ENCODE measurements around the gene EEF1E1. TPM values are rescaled to one million over a fixed set of nuclear protein-coding genes. Genes with fewer than 3 reads are reported as not detected.

The EEF1E1 gene
- total RNA-seq, 2 donors from 2014 or later: 9.8 to 21.7 TPM

DNA sequence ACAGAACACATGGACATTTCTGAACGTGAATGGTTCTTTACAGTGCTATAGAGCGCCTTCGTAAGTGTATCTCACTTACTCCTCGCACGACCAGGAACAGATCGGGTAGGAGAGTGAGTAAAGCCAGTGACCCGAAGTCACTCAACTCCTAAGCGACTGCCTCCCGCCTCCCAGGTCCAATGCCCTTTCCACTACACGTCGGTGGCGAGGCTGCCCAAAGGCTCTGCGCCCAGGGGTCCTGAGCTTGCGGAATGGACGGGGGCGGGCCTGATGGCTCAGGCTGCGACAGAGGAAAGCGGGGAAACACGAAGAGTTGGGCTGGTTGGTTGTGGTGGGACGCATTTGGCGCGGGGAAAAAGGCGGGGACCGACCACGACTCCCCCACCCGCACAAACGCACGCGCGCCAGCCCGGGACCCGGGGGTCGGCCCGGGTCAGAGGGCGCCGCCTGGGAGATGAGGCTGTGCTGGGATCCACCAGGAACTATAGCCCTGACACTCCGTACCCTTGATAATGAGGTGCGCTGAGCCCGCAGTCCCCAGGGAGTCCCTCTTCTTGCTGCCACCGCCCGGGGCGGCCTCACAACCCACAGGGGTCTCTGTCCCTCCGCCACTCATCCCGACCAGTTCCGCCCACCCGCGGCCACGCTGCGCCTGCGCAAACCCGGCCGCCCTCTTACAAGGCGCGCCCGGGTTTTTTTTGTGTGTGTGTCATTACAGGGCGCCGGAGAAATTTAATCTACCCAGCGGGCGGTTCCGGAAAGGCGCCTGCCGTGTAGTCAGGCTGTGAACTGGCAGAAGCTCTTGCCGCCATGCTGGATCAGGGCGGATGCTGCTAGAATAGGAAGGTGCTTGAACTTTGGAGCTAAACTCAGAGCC, 38.3 kb downstream of the EEF1E1 start, which contains the start of gene BLOC1S5:
TSS of gene BLOC1S5 (minus strand) at position 629 of the 877 bp plus-strand sequence. CDS start at position 616, 13 bp downstream.
- Histone ChIP-seq H3K4me3 (peak within 1 kb of the TSS; percentile 83), H3K27me3 (no peaks in the 10 kb centered on the region), H3K27ac (peak within 1 kb of the TSS; percentile 85), H3K36me3 (no peaks in the 10 kb centered on the region), H3K4me1 (peaks cover 4% of the 10 kb centered on the region), H3K9ac (ENCODE audit: low read depth in 2 of 2, low read length in 2 of 2) (peak within 1 kb of the TSS; percentile 86 to 93), H3K9me3 (no peaks in the 10 kb centered on the region)
- DNase-seq: peak; percentile 98
- intact Hi-C loops (cut with DNase I): loop anchor here (10.0 kb wide), 1 partner anchor 159 kb away; no protein-coding TSS in a partner anchor
- TF ChIP-seq CTCF (IDR thresholded peaks at IDR 0.05): no peak

DNA sequence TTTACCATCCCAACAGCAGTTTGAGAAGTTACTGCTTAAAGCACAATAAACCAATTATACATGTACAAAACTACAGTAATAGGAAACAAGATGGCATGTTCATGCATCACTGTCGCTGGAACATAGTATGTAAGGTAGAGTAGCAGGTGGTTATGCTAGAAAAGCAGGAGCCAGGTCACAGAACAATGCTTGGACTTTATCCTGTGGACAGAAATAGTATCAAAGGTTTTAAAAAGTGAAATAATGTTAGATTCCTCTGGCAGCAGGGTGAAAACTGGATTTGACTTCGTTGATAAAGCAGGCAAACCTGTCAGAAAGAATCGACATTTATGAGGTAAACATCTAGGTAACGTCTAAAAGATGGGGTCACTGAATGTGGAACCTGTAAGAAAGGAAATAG, 40.6 kb downstream of the EEF1E1 start:
- Histone ChIP-seq H3K9ac (ENCODE audit: low read depth in 2 of 2, low read length in 2 of 2) (no peak overlapping the region), H3K4me1 (peaks cover 4% of the 10 kb centered on the region), H3K9me3 (no peaks in the 10 kb centered on the region), H3K4me3 (no peak overlapping the region), H3K27ac (no peak overlapping the region), H3K36me3 (no peaks in the 10 kb centered on the region), H3K27me3 (no peaks in the 10 kb centered on the region)
- intact Hi-C loops (cut with DNase I): loop anchor here (10.0 kb wide), 1 partner anchor 157 kb away; no protein-coding TSS in a partner anchor
- DNase-seq: no peak
- no peak for TF ChIP-seq CTCF (IDR thresholded peaks at IDR 0.05)

GRCh38 chr6:8060346-8060745, 42.0 kb downstream of the EEF1E1 start:
- Histone ChIP-seq H3K4me3 (no peak overlapping the region), H3K9me3 (no peaks in the 10 kb centered on the region), H3K4me1 (peaks cover 4% of the 10 kb centered on the region), H3K36me3 (no peaks in the 10 kb centered on the region), H3K9ac (ENCODE audit: low read depth in 2 of 2, low read length in 2 of 2) (no peak overlapping the region), H3K27me3 (no peaks in the 10 kb centered on the region), H3K27ac (no peak overlapping the region)
- intact Hi-C loops (cut with DNase I): loop anchor here (10.0 kb wide), 1 partner anchor 156 kb away; no protein-coding TSS in a partner anchor
- no peak for DNase-seq
- no peak for TF ChIP-seq CTCF (IDR thresholded peaks at IDR 0.05)

DNA sequence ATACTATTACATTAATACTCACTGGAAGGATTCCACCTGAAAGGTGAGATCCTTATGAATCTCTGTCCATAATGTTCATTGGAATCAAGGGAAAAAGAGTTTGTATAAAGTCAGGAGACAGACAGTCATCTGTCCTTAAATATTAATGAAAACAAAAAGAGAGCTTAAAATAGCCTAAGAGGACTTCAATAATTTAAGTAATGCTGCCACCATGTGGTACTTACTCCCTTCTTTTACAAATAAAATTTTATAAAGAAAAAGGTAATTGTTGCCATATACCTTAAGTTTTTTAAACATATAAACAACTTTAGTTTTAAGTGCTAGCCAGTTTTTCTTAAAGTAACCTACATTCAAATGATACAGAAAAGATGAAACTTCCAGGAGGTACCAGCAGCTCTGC, 43.2 kb downstream of the EEF1E1 start:
- no peaks in the 10 kb centered on the region for H3K36me3 ChIP-seq
- peak; percentile 23 for TF ChIP-seq CTCF (IDR thresholded peaks at IDR 0.05)
- no peak for DNase-seq

DNA sequence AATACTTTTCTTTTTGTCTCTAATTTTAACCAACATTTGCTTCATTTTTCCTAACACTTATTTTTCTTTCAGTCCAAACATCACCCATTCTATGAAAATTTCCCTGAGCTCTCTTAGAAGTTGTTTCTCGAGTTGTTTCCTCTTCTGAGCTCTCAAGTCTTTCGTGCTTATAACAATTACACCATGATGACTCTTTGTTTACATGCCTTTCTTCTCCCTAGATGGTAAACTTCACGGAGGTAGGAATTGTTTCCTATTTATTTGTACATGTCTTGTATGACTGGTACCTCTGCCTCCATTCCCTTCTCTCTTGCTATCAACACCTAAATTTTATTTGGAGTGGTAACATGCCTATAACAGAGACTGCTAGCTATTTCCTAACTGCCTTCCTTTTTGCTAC, 44.6 kb downstream of the EEF1E1 start:
- TF ChIP-seq CTCF (IDR thresholded peaks at IDR 0.05): no peak
- no peak overlapping the region for H3K4me3 ChIP-seq
- no peak overlapping the region for H3K27ac ChIP-seq
- intact Hi-C loops (cut with DNase I): loop anchor here (10.0 kb wide), 1 partner anchor 333 kb away; the partner anchor contains the start of gene BMP6
- no peaks in the 10 kb centered on the region for H3K9me3 ChIP-seq
- H3K4me1 ChIP-seq: no peaks in the 10 kb centered on the region
- DNase-seq: no peak
- no peaks in the 10 kb centered on the region for H3K36me3 ChIP-seq
- no peaks in the 10 kb centered on the region for H3K27me3 ChIP-seq
- H3K9ac ChIP-seq (ENCODE audit: low read depth in 2 of 2, low read length in 2 of 2): no peak overlapping the region

More for the DNA sequence above, 43.2 kb downstream of the EEF1E1 start:
- Histone ChIP-seq H3K9me3 (no peaks in the 10 kb centered on the region), H3K9ac (ENCODE audit: low read depth in 2 of 2, low read length in 2 of 2) (no peak overlapping the region), H3K27me3 (no peaks in the 10 kb centered on the region), H3K4me3 (no peak overlapping the region), H3K27ac (no peak overlapping the region), H3K4me1 (no peaks in the 10 kb centered on the region)
- intact Hi-C loops (cut with DNase I): loop anchor here (10.0 kb wide), 1 partner anchor 334 kb away; the partner anchor contains the start of gene BMP6

Measured in colonic mucosa (tissue), 4 donors.